HCT116 (cell line): ENCODE measurements around the gene PXN.

Experiments used
- ATF3 ChIP-seq: IDR thresholded peaks from 2 replicates; pipeline ENCODE4 v1.6.1; 2012
- CEBPB ChIP-seq: IDR thresholded peaks from 2 replicates; pipeline ENCODE4 v1.6.1; 2012; ENCODE audit warnings: low read depth
- EZH2 ChIP-seq: fragments of 200-600 bp; sonication (generic); IDR thresholded peaks from 2 replicates; pipeline ENCODE4 v1.6.1; 2017; ENCODE audit warnings: antibody characterized with exemption, mixed run types
- EZH2phosphoT487 ChIP-seq: fragments of 200-600 bp; IDR thresholded peaks from 2 replicates; pipeline ENCODE4 v1.6.1; 2018; ENCODE audit warnings: antibody characterized with exemption, borderline replicate concordance
- POLR2A ChIP-seq: IDR thresholded peaks from 2 replicates; pipeline ENCODE4 v1.7.0; 2011; ENCODE audit warnings: borderline replicate concordance; ENCODE audit not compliant: insufficient read depth, insufficient read length; ENCODE audit errors: extremely low read depth
- POLR2AphosphoS5 ChIP-seq: IDR thresholded peaks from 2 replicates; pipeline ENCODE4 v1.6.1; 2011; ENCODE audit warnings: mild to moderate bottlenecking, low read depth, low read length, moderate library complexity
- ZFX ChIP-seq: fragments of 450-650 bp; IDR thresholded peaks from 2 replicates; pipeline ENCODE4 v1.6.1; 2017
- TF ChIP-seq, protein P1 (sequence below): IDR thresholded peaks from 2 replicates; pipeline ENCODE4 v1.6.1; 2012
- TF ChIP-seq, protein P2 (sequence below), 3 experiments: fragments of 200-600 bp in 1 of 3; sonication (generic) in 1 of 3; IDR thresholded peaks in 2 of 3; conservative IDR thresholded peaks in 1 of 3; 2 replicates each; pipeline ENCODE4 v1.5.1; 2012 to 2017; ENCODE audit warnings: low read depth in 2 of 3, low read length in 2 of 3, antibody characterized with exemption in 1 of 3, borderline replicate concordance in 1 of 3, control low read depth in 1 of 3, mild to moderate bottlenecking in 1 of 3, mixed read lengths in 1 of 3, mixed run types in 1 of 3, moderate library complexity in 1 of 3; ENCODE audit not compliant: insufficient read depth in 1 of 3
- TF ChIP-seq, protein P3 (sequence below): IDR thresholded peaks from 2 replicates; pipeline ENCODE4 v1.6.1; 2012; ENCODE audit warnings: low read depth

GRCh38 chr12:120242971-120243699 is 22.4 kb downstream of the PXN start:
- TF ChIP-seq, protein P1, sequence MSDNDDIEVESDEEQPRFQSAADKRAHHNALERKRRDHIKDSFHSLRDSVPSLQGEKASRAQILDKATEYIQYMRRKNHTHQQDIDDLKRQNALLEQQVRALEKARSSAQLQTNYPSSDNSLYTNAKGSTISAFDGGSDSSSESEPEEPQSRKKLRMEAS, result no peak
- no peak for TF ChIP-seq EZH2
- TF ChIP-seq, protein P2, sequence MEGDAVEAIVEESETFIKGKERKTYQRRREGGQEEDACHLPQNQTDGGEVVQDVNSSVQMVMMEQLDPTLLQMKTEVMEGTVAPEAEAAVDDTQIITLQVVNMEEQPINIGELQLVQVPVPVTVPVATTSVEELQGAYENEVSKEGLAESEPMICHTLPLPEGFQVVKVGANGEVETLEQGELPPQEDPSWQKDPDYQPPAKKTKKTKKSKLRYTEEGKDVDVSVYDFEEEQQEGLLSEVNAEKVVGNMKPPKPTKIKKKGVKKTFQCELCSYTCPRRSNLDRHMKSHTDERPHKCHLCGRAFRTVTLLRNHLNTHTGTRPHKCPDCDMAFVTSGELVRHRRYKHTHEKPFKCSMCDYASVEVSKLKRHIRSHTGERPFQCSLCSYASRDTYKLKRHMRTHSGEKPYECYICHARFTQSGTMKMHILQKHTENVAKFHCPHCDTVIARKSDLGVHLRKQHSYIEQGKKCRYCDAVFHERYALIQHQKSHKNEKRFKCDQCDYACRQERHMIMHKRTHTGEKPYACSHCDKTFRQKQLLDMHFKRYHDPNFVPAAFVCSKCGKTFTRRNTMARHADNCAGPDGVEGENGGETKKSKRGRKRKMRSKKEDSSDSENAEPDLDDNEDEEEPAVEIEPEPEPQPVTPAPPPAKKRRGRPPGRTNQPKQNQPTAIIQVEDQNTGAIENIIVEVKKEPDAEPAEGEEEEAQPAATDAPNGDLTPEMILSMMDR (IDR thresholded peaks at IDR 0.05 in 2 of 3, conservative IDR thresholded peaks at IDR 0.05 in 1 of 3; ENCODE audit: borderline replicate concordance in 1 of 3, insufficient read depth in 1 of 3, low read depth in 2 of 3, low read length in 2 of 3), result no peak
- TF ChIP-seq EZH2phosphoT487, result no peak
- no peak for TF ChIP-seq CEBPB
- TF ChIP-seq, protein P3, sequence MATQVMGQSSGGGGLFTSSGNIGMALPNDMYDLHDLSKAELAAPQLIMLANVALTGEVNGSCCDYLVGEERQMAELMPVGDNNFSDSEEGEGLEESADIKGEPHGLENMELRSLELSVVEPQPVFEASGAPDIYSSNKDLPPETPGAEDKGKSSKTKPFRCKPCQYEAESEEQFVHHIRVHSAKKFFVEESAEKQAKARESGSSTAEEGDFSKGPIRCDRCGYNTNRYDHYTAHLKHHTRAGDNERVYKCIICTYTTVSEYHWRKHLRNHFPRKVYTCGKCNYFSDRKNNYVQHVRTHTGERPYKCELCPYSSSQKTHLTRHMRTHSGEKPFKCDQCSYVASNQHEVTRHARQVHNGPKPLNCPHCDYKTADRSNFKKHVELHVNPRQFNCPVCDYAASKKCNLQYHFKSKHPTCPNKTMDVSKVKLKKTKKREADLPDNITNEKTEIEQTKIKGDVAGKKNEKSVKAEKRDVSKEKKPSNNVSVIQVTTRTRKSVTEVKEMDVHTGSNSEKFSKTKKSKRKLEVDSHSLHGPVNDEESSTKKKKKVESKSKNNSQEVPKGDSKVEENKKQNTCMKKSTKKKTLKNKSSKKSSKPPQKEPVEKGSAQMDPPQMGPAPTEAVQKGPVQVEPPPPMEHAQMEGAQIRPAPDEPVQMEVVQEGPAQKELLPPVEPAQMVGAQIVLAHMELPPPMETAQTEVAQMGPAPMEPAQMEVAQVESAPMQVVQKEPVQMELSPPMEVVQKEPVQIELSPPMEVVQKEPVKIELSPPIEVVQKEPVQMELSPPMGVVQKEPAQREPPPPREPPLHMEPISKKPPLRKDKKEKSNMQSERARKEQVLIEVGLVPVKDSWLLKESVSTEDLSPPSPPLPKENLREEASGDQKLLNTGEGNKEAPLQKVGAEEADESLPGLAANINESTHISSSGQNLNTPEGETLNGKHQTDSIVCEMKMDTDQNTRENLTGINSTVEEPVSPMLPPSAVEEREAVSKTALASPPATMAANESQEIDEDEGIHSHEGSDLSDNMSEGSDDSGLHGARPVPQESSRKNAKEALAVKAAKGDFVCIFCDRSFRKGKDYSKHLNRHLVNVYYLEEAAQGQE, result no peak
- TF ChIP-seq POLR2A, result no peak
- TF ChIP-seq ATF3, result no peak
- TF ChIP-seq ZFX, result no peak
- TF ChIP-seq POLR2AphosphoS5, result no peak
